ENCODE results near the gene RAVER2. TPM values are rescaled to one million over a fixed set of nuclear protein-coding genes. Genes with fewer than 3 reads are reported as not detected.
A peak's percentile ranks its signal among the peaks of the same experiment; 100 is the strongest.
"Not testable (repeated sequence)": the region's sequence is repeated elsewhere in the genome, so short reads cannot be mapped to it uniquely, and the experiment has no call there.

RAVER2 gene
- total RNA-seq, 1 experiment from 2014 or later = 12.8 TPM

GRCh38 chr1:64814427-64814826 is 69.6 kb downstream of the RAVER2 start:
- no peak for TF ChIP-seq CTCF (IDR thresholded peaks at IDR 0.05; ENCODE audit: unreplicated experiment)
- intact Hi-C loops (cut with micrococcal nuclease; ENCODE audit: unreplicated experiment) = no loop called here
- Mint-ChIP-seq H3K27me3 (ENCODE audit: unreplicated experiment) (no peaks in the 10 kb centered on the region), H3K4me1 (ENCODE audit: low read depth, unreplicated experiment) (no peaks in the 10 kb centered on the region), H3K4me3 (ENCODE audit: low read depth, unreplicated experiment) (no peak overlapping the region), H3K36me3 (ENCODE audit: insufficient read depth, unreplicated experiment) (no peaks in the 10 kb centered on the region), H3K27ac (ENCODE audit: unreplicated experiment) (no peak overlapping the region), H3K9me3 (ENCODE audit: low read depth, unreplicated experiment) (peaks cover 2% of the 10 kb centered on the region)
- no TSS peak for BruUV-seq (replicated peaks)
- DNase-seq = no peak
- CTCF ChIA-PET = no interaction called here

DNA sequence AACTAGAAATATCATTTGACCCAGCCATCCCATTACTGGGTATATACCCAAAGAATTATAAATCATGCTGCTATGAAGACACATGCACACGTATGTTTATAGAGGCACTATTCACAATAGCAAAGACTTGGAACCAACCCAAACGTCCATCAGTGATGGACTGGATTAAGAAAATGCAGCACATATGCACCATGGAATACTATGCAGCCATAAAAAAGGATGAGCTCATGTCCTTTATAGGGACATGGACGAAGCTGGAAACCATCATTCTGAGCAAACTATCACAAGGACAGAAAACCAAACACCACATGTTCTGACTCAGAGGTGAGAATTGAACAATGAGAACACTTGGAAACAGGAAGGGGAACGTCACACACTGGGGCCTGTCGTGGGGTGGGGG is 72.5 kb downstream of the RAVER2 start:
- intact Hi-C loops (cut with micrococcal nuclease; ENCODE audit: unreplicated experiment); H3K27ac Mint-ChIP-seq (ENCODE audit: unreplicated experiment); DNase-seq; BruUV-seq (replicated peaks); H3K27me3 Mint-ChIP-seq (ENCODE audit: unreplicated experiment); H3K4me1 Mint-ChIP-seq (ENCODE audit: low read depth, unreplicated experiment); CTCF ChIA-PET; H3K36me3 Mint-ChIP-seq (ENCODE audit: insufficient read depth, unreplicated experiment); H3K4me3 Mint-ChIP-seq (ENCODE audit: low read depth, unreplicated experiment); H3K9me3 Mint-ChIP-seq (ENCODE audit: low read depth, unreplicated experiment): not testable (repeated sequence)

- not testable (repeated sequence) for H3K4me3 Mint-ChIP-seq (ENCODE audit: low read depth, unreplicated experiment)
- CTCF ChIA-PET = interaction anchor here (0.6 kb wide), 1 partner anchor 793 kb away, joined by 3 read pairs; no protein-coding TSS in a partner anchor
Measured at GRCh38 chr1:64820572-64820971, 75.7 kb downstream of the RAVER2 start.

DNA sequence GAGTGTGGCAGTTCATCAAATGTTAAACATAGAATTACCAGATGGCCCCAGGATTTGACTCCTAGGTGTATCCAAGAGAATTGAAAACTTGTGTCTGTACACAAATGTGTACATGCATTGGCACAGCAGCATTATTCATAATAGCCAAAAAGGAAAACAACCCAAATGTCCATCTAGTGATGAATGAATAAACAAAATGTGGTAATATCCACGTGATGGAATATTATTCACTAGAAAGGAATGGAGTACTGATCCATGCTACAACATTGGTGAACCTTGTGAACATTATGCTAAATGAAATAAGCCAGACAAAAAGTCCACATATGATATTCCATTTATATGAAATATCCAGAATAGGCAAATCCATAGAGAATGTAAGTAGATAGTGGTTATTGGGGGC is 77.7 kb downstream of the RAVER2 start:
- CTCF ChIA-PET = no interaction called here
- intact Hi-C loops (cut with micrococcal nuclease; ENCODE audit: unreplicated experiment) = loop anchor here (10.0 kb wide), 1 partner anchor 268 kb away; no protein-coding TSS in a partner anchor
- no peak for TF ChIP-seq CTCF (IDR thresholded peaks at IDR 0.05; ENCODE audit: unreplicated experiment)
- Mint-ChIP-seq H3K27ac (ENCODE audit: unreplicated experiment) (no peak overlapping the region), H3K4me1 (ENCODE audit: low read depth, unreplicated experiment) (no peaks in the 10 kb centered on the region), H3K4me3 (ENCODE audit: low read depth, unreplicated experiment) (no peak overlapping the region), H3K36me3 (ENCODE audit: insufficient read depth, unreplicated experiment) (peaks cover under 1% of the 10 kb centered on the region), H3K27me3 (ENCODE audit: unreplicated experiment) (no peaks in the 10 kb centered on the region), H3K9me3 (ENCODE audit: low read depth, unreplicated experiment) (no peaks in the 10 kb centered on the region)
- DNase-seq = no peak
- BruUV-seq (replicated peaks) = no TSS peak

More at GRCh38 chr1:64820572-64820971, 75.7 kb downstream of the RAVER2 start:
- H3K4me1 Mint-ChIP-seq (ENCODE audit: low read depth, unreplicated experiment); BruUV-seq (replicated peaks); H3K36me3 Mint-ChIP-seq (ENCODE audit: insufficient read depth, unreplicated experiment); H3K9me3 Mint-ChIP-seq (ENCODE audit: low read depth, unreplicated experiment); H3K27me3 Mint-ChIP-seq (ENCODE audit: unreplicated experiment); DNase-seq; H3K27ac Mint-ChIP-seq (ENCODE audit: unreplicated experiment): not testable (repeated sequence)
- intact Hi-C loops (cut with micrococcal nuclease; ENCODE audit: unreplicated experiment) = loop anchor here (10.0 kb wide), 1 partner anchor 266 kb away; no protein-coding TSS in a partner anchor

DNA sequence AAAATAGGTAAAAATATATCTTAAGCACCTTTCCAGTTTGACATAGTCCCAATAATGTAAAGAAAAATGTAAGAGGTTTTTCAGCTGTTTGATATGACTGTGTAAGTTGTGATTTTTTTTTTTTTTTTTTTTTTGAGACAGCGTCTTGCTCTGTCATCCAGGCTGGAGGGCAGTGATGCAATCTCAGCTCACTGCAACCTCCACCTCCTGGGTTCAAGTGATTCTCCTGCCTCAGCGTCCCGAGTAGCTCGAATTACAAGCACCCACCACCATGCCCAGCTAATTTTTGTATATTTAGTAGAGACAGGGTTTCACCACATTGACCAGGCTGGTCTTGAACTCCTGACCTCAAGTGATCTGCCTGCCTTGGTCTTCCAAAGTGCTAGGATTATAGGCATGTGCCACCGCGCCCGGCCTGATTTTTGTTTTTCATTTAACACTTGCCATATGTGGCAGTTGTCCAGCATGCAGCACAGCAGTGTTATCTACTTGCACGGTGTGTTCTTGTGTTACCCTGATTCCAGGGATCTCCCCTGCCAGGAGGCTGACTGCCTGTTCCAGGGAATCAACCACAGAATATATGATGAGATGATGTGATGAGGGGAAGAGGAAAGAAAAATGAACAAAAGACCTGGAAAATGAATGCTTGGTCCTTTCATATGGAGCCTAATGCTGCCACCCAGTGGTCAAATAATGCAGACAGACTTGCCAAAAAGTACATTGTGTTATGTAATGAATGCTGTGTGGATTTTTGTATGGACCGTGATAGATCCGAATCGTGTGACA is 79.0 kb downstream of the RAVER2 start:
- intact Hi-C loops (cut with micrococcal nuclease; ENCODE audit: unreplicated experiment) = loop anchor here (1.0 to 10.0 kb wide), 4 partner anchors 80 to 555 kb away; no protein-coding TSS in a partner anchor
- CTCF ChIA-PET = interaction anchor here (0.6 to 0.9 kb wide), 5 partner anchors 46 to 555 kb away, joined by 3 to 5 read pairs (median 3); no protein-coding TSS in a partner anchor
- Mint-ChIP-seq H3K27me3 (ENCODE audit: unreplicated experiment) (no peaks in the 10 kb centered on the region), H3K9me3 (ENCODE audit: low read depth, unreplicated experiment) (no peaks in the 10 kb centered on the region), H3K4me3 (ENCODE audit: low read depth, unreplicated experiment) (no peak overlapping the region), H3K36me3 (ENCODE audit: insufficient read depth, unreplicated experiment) (peaks cover 5% of the 10 kb centered on the region), H3K4me1 (ENCODE audit: low read depth, unreplicated experiment) (no peaks in the 10 kb centered on the region), H3K27ac (ENCODE audit: unreplicated experiment) (no peak overlapping the region)
- no peak for TF ChIP-seq CTCF (IDR thresholded peaks at IDR 0.05; ENCODE audit: unreplicated experiment)
- BruUV-seq (replicated peaks) = no TSS peak
- DNase-seq = peak; percentile 65

All from Calu3 (cell line).